ENCODE measurements around the gene XPNPEP2. TPM values are rescaled to one million over a fixed set of nuclear protein-coding genes. Genes with fewer than 3 reads are reported as not detected.

Gene XPNPEP2
- total RNA-seq, 1 donor from 2014 or later = 0.27 TPM

- no peaks in the 10 kb centered on the region for H3K9me3 Mint-ChIP-seq (ENCODE audit: unreplicated experiment)
- peak; percentile 30 for DNase-seq (ENCODE audit: extremely low spot score, unreplicated experiment)
- H3K27ac Mint-ChIP-seq (ENCODE audit: unreplicated experiment) = no peak overlapping the region
- no peak for TF ChIP-seq CTCF (IDR thresholded peaks at IDR 0.05)
- peaks cover 1% of the 10 kb centered on the region for H3K36me3 Mint-ChIP-seq (ENCODE audit: unreplicated experiment)
- H3K4me1 Mint-ChIP-seq (ENCODE audit: unreplicated experiment) = no peaks in the 10 kb centered on the region
- H3K4me3 Mint-ChIP-seq (ENCODE audit: unreplicated experiment) = no peak overlapping the region
- no peaks in the 10 kb centered on the region for H3K27me3 Mint-ChIP-seq (ENCODE audit: unreplicated experiment)
Measured at GRCh38 chrX:129795584-129795983, 56.8 kb downstream of the XPNPEP2 start.

- DNase-seq (ENCODE audit: extremely low spot score, unreplicated experiment) = peak; percentile 57
- H3K4me1 Mint-ChIP-seq (ENCODE audit: unreplicated experiment) = no peaks in the 10 kb centered on the region
- no peak overlapping the region for H3K27ac Mint-ChIP-seq (ENCODE audit: unreplicated experiment)
- no peaks in the 10 kb centered on the region for H3K27me3 Mint-ChIP-seq (ENCODE audit: unreplicated experiment)
- H3K36me3 Mint-ChIP-seq (ENCODE audit: unreplicated experiment) = peaks cover 1% of the 10 kb centered on the region
- H3K9me3 Mint-ChIP-seq (ENCODE audit: unreplicated experiment) = no peaks in the 10 kb centered on the region
- TF ChIP-seq CTCF (IDR thresholded peaks at IDR 0.05) = no peak
- no peak overlapping the region for H3K4me3 Mint-ChIP-seq (ENCODE audit: unreplicated experiment)
Measured at GRCh38 chrX:129797251-129797906, 58.6 kb downstream of the XPNPEP2 start.

GRCh38 chrX:129798456-129798855, 59.7 kb downstream of the XPNPEP2 start:
- Mint-ChIP-seq H3K27ac (ENCODE audit: unreplicated experiment) (no peak overlapping the region), H3K4me1 (ENCODE audit: unreplicated experiment) (no peaks in the 10 kb centered on the region)

GRCh38 chrX:129798888-129799287, 60.1 kb downstream of the XPNPEP2 start:
- H3K4me3 Mint-ChIP-seq (ENCODE audit: unreplicated experiment) = no peak overlapping the region
- no peak overlapping the region for H3K27ac Mint-ChIP-seq (ENCODE audit: unreplicated experiment)
- no peak for TF ChIP-seq CTCF (IDR thresholded peaks at IDR 0.05)
- no peaks in the 10 kb centered on the region for H3K27me3 Mint-ChIP-seq (ENCODE audit: unreplicated experiment)
- H3K4me1 Mint-ChIP-seq (ENCODE audit: unreplicated experiment) = no peaks in the 10 kb centered on the region
- peak; percentile 57 for DNase-seq (ENCODE audit: extremely low spot score, unreplicated experiment)
- H3K36me3 Mint-ChIP-seq (ENCODE audit: unreplicated experiment) = peaks cover 1% of the 10 kb centered on the region
- no peaks in the 10 kb centered on the region for H3K9me3 Mint-ChIP-seq (ENCODE audit: unreplicated experiment)

More at GRCh38 chrX:129798456-129798855, 59.7 kb downstream of the XPNPEP2 start:
- no peak for TF ChIP-seq CTCF (IDR thresholded peaks at IDR 0.05)
- peak; percentile 44 for DNase-seq (ENCODE audit: extremely low spot score, unreplicated experiment)
- Mint-ChIP-seq H3K4me3 (ENCODE audit: unreplicated experiment) (no peak overlapping the region), H3K27me3 (ENCODE audit: unreplicated experiment) (no peaks in the 10 kb centered on the region), H3K36me3 (ENCODE audit: unreplicated experiment) (peaks cover 1% of the 10 kb centered on the region), H3K9me3 (ENCODE audit: unreplicated experiment) (no peaks in the 10 kb centered on the region)

- Mint-ChIP-seq H3K4me1 (ENCODE audit: unreplicated experiment) (no peaks in the 10 kb centered on the region), H3K27ac (ENCODE audit: unreplicated experiment) (no peak overlapping the region), H3K36me3 (ENCODE audit: unreplicated experiment) (peaks cover 1% of the 10 kb centered on the region), H3K4me3 (ENCODE audit: unreplicated experiment) (no peak overlapping the region), H3K27me3 (ENCODE audit: unreplicated experiment) (no peaks in the 10 kb centered on the region), H3K9me3 (ENCODE audit: unreplicated experiment) (no peaks in the 10 kb centered on the region)
- peak; percentile 3 for DNase-seq (ENCODE audit: extremely low spot score, unreplicated experiment)
- TF ChIP-seq CTCF (IDR thresholded peaks at IDR 0.05) = no peak
Measured at GRCh38 chrX:129800186-129800585, 61.4 kb downstream of the XPNPEP2 start.

All from osteocyte (in vitro differentiated cells).